HG02852 (cell line): ENCODE data around the gene ASMT.
"Not testable (repeated sequence)": the region's sequence is repeated elsewhere in the genome, so short reads cannot be mapped to it uniquely, and the experiment has no call there.

Source experiments
- ATAC-seq: cut with Tn5 transposase; IDR thresholded peaks from one replicate; pipeline ENCODE4 v1.9.1; 2021; ENCODE audit warnings: mild to moderate bottlenecking, moderate library complexity; ENCODE audit not compliant: unreplicated experiment

The ASMT gene

GRCh38 chrX:1597345-1598020 is 17.4 kb upstream of the ASMT start:
- no peak for ATAC-seq

- no peak for ATAC-seq
Observed at GRCh38 chrX:1598021-1598875, 16.6 kb upstream of the ASMT start.

GRCh38 chrX:1598876-1599790 is 15.7 kb upstream of the ASMT start:
- ATAC-seq = no peak

GRCh38 chrX:1599791-1600405 is 15.0 kb upstream of the ASMT start:
- no peak for ATAC-seq

- ATAC-seq = no peak
Observed at GRCh38 chrX:1600406-1601050, 14.3 kb upstream of the ASMT start.

- no peak for ATAC-seq
Observed at GRCh38 chrX:1601051-1601767, 13.7 kb upstream of the ASMT start.

- no peak for ATAC-seq
Observed at GRCh38 chrX:1601768-1602085, 13.1 kb upstream of the ASMT start.

- no peak for ATAC-seq
Observed at GRCh38 chrX:1602299-1602698, 12.6 kb upstream of the ASMT start.

- no peak for ATAC-seq
Observed at GRCh38 chrX:1606496-1606895, 8.4 kb upstream of the ASMT start.

- no peak for ATAC-seq
Observed at GRCh38 chrX:1609311-1609710, 5.5 kb upstream of the ASMT start.

GRCh38 chrX:1609762-1610161 is 5.1 kb upstream of the ASMT start:
- no peak for ATAC-seq

- ATAC-seq = no peak
Observed at GRCh38 chrX:1610166-1610565, 4.7 kb upstream of the ASMT start.

- ATAC-seq = no peak
Observed at GRCh38 chrX:1610736-1611135, 4.1 kb upstream of the ASMT start.

GRCh38 chrX:1612641-1613286 is 2.1 kb upstream of the ASMT start:
- ATAC-seq = no peak

- ATAC-seq = no peak
Observed at GRCh38 chrX:1618689-1619088, 3.8 kb downstream of the ASMT start.

- ATAC-seq = no peak
Observed at GRCh38 chrX:1623691-1624090, 8.8 kb downstream of the ASMT start.

GRCh38 chrX:1624158-1624860 is 9.4 kb downstream of the ASMT start:
- ATAC-seq = not testable (repeated sequence)

GRCh38 chrX:1624861-1625215 is 10.0 kb downstream of the ASMT start:
- ATAC-seq = not testable (repeated sequence)

- ATAC-seq = no peak
Observed at GRCh38 chrX:1629244-1629643, 14.4 kb downstream of the ASMT start.
